Measurements from ENCODE around the gene CLCN1.

The CLCN1 gene

GRCh38 chr7:143383642-143383957 lies 67.7 kb downstream of the CLCN1 start:
- Histone ChIP-seq H2AFZ (ENCODE audit: low read length) (no peak overlapping the region), H3K36me3 (ENCODE audit: insufficient read depth, low read length) (peaks cover 9% of the 10 kb centered on the region; the same call in 1 of the 2 replicates), H3K9me2 (replicated peaks; ENCODE audit: low read depth, low read length) (no peaks in the 10 kb centered on the region), H3K4me3 (ENCODE audit: low read length, poor library complexity, severe bottlenecking) (peak overlapping the region; percentile 98), H3K9ac (ENCODE audit: low read depth, low read length, poor library complexity, severe bottlenecking) (no peak overlapping the region), H3K9me3 (ENCODE audit: insufficient read depth, low read depth, low read length) (no peaks in the 10 kb centered on the region), H3K4me1 (ENCODE audit: insufficient read depth, low read length, poor library complexity, severe bottlenecking) (peaks cover 65% of the 10 kb centered on the region), H3F3A (ENCODE audit: low read depth) (no peaks in the 10 kb centered on the region), H3K4me2 (ENCODE audit: low read depth, low read length, poor library complexity, severe bottlenecking) (peak overlapping the region; percentile 97), H3K27me3 (ENCODE audit: insufficient read depth, low read length, poor library complexity, severe bottlenecking) (peaks cover 6% of the 10 kb centered on the region), H4K20me1 (ENCODE audit: insufficient read depth, low read length, poor library complexity, severe bottlenecking) (peaks cover 55% of the 10 kb centered on the region), H3K79me2 (ENCODE audit: insufficient read depth, low read length) (peaks cover 96% of the 10 kb centered on the region)
- TF ChIP-seq CTCF (conservative IDR thresholded peaks at IDR 0.05; ENCODE audit: low read length) (no peak), EZH2phosphoT487 (IDR thresholded peaks at IDR 0.05; ENCODE audit: borderline replicate concordance) (no peak)

- Histone ChIP-seq H2AFZ (ENCODE audit: low read length) (no peak overlapping the region), H3K9me2 (replicated peaks; ENCODE audit: low read depth, low read length) (no peaks in the 10 kb centered on the region), H3K79me2 (ENCODE audit: insufficient read depth, low read length) (peaks cover 95% of the 10 kb centered on the region), H3K27me3 (ENCODE audit: insufficient read depth, low read length, poor library complexity, severe bottlenecking) (peaks cover 6% of the 10 kb centered on the region), H3K4me2 (ENCODE audit: low read depth, low read length, poor library complexity, severe bottlenecking) (peak overlapping the region; percentile 97), H3K36me3 (ENCODE audit: insufficient read depth, low read length) (peaks cover 14% of the 10 kb centered on the region; the same call in 1 of the 2 replicates), H4K20me1 (ENCODE audit: insufficient read depth, low read length, poor library complexity, severe bottlenecking) (peaks cover 60% of the 10 kb centered on the region), H3K9ac (ENCODE audit: low read depth, low read length, poor library complexity, severe bottlenecking) (peak overlapping the region; percentile 35), H3K4me3 (ENCODE audit: low read length, poor library complexity, severe bottlenecking) (peak overlapping the region; percentile 98), H3K4me1 (ENCODE audit: insufficient read depth, low read length, poor library complexity, severe bottlenecking) (peaks cover 64% of the 10 kb centered on the region), H3K9me3 (ENCODE audit: insufficient read depth, low read depth, low read length) (no peaks in the 10 kb centered on the region), H3F3A (ENCODE audit: low read depth) (no peaks in the 10 kb centered on the region)
- TF ChIP-seq EZH2phosphoT487 (IDR thresholded peaks at IDR 0.05; ENCODE audit: borderline replicate concordance) (no peak), CTCF (conservative IDR thresholded peaks at IDR 0.05; ENCODE audit: low read length) (no peak)
Observed at GRCh38 chr7:143384148-143384547, 68.2 kb downstream of the CLCN1 start.

GRCh38 chr7:143384661-143385631 lies 69.0 kb downstream of the CLCN1 start:
- Histone ChIP-seq H4K20me1 (ENCODE audit: insufficient read depth, low read length, poor library complexity, severe bottlenecking) (peaks cover 61% of the 10 kb centered on the region), H3K36me3 (ENCODE audit: insufficient read depth, low read length) (peaks cover 22% of the 10 kb centered on the region; the same call in 1 of the 2 replicates), H3K79me2 (ENCODE audit: insufficient read depth, low read length) (peaks cover 94% of the 10 kb centered on the region), H3K4me2 (ENCODE audit: low read depth, low read length, poor library complexity, severe bottlenecking) (peak overlapping the region; percentile 97), H3K9me2 (replicated peaks; ENCODE audit: low read depth, low read length) (no peaks in the 10 kb centered on the region), H3K9ac (ENCODE audit: low read depth, low read length, poor library complexity, severe bottlenecking) (peak overlapping the region; percentile 35), H3K9me3 (ENCODE audit: insufficient read depth, low read depth, low read length) (no peaks in the 10 kb centered on the region), H2AFZ (ENCODE audit: low read length) (no peak overlapping the region), H3K4me1 (ENCODE audit: insufficient read depth, low read length, poor library complexity, severe bottlenecking) (peaks cover 64% of the 10 kb centered on the region), H3K4me3 (ENCODE audit: low read length, poor library complexity, severe bottlenecking) (peak overlapping the region; percentile 98), H3K27me3 (ENCODE audit: insufficient read depth, low read length, poor library complexity, severe bottlenecking) (peaks cover 6% of the 10 kb centered on the region), H3F3A (ENCODE audit: low read depth) (no peaks in the 10 kb centered on the region)
- TF ChIP-seq EZH2phosphoT487 (IDR thresholded peaks at IDR 0.05; ENCODE audit: borderline replicate concordance) (no peak), CTCF (conservative IDR thresholded peaks at IDR 0.05; ENCODE audit: low read length) (no peak)
